Testis (tissue), 2 donors: ENCODE results near the gene GYS1.

ENCODE experiments used
- CTCF ChIP-seq, 3 experiments: fragments of 450-650 bp in 2 of 3; fragments of 200-600 bp in 1 of 3; sonication (generic) in 1 of 3; IDR thresholded peaks; one replicate each; pipeline ENCODE4 v1.5.1; 2016 to 2019; ENCODE audit warnings: antibody characterized with exemption in 3 of 3, mild to moderate bottlenecking in 2 of 3, moderate library complexity in 1 of 3
- POLR2A ChIP-seq: fragments of 450-650 bp; IDR thresholded peaks from one replicate; pipeline ENCODE4 v1.6.1; 2017; ENCODE audit warnings: antibody characterized with exemption, mild to moderate bottlenecking, moderate library complexity

GRCh38 chr19:49017041-49017665 lies 24.0 kb upstream of the GYS1 start, which contains the start of gene LHB:
- TF ChIP-seq POLR2A (no peak), CTCF (IDR thresholded peaks at IDR 0.05) (no peak)
